ENCODE measurements around the gene UBAP1.
"Not testable (repeated sequence)": the region's sequence is repeated elsewhere in the genome, so short reads cannot be mapped to it uniquely, and the experiment has no call there.

UBAP1 gene

DNA sequence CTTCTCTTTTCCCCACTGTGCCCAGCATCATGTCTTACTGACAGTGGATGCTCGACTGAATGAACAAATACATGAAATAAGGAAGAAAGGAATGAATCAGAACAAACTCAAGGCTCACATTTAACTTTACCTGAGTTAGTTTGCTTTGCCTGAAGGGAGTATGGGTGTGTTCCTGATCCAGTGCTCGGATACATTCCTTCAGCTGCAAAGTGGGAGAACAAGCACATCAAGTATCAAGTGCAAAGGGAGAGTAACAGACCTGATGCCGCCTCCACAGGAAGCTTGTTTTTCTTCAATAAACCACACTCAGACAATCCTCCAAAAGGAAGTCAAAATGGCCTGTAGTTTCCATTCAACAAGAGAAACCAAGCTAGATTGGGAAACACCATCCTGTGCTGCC is 84.1 kb downstream of the UBAP1 start:
- no peak for DNase-seq (ENCODE audit: low read depth in 2 of 2)

DNA sequence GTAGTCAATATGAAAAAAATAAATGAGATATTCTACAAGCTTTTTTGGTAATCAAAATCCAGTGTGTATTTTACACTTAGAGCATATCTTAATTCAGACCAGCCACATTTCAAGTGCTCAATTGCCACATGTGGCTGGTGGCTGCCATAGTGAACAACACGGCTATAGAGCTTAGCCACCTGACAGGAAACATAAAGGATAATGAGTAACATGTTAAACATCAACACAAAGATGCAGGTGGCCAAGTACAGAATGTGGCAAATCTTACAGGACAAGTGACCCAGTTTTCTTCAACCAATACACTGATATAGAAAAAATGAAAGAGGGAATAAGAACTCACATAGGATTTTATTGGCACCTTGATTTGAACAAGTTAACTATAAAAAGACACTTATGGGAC is 88.8 kb downstream of the UBAP1 start:
- no peak for DNase-seq (ENCODE audit: low read depth in 2 of 2)

DNA sequence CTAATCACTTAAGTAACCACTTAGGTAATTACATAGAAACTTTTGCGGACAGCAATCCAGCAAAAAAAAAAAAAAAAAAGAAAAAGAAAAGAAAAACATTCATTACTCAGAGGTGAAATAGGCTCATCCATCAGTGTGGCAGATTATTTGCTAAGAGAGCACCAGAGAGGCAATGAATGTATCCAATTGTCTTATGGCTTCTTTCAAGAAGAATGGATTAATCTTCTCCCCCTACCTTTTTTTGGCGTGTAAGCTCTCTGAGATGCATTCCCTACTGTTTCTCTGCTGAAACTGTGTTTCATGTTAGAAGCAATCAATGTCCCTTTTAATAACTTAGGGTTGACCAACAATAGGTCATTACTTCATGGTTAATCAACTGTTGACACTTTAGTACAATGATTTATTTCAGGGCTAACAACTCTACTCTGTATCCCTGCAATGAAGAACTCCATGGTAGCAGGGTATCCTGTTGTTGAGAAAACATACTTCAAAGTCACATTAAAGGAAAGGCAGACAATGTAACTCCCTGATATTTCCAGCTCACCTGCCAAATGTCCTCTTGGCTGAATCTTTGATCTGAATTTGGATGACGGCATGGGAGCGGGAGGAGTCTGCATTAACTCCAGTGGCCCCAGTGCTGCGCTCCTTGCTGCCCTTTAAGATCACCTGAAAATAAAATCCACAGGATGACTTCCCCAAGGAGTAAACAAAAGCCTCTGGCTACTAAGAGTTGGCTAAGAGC is 92.6 kb downstream of the UBAP1 start:
- DNase-seq (ENCODE audit: low read depth in 2 of 2), result no peak

DNA sequence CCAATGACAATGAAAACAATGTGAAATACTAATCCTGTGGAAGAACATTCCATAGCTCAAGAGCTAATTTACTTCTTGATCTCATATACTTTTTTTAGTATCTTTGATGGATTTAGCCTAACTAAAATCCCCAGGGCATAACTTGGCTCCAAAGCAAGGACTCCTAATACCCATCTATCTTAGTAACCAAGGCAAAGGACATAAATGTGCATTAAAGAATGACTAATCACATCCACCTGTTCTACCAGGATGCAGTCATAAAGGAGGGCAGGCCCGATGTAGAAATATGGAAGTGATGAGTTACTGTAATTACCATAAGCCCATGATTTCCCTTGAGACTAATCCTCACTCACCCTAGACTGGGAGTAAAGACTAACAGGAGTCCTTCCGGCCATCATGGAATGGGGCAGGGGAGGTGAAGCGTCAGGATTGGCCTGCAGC is 93.3 kb downstream of the UBAP1 start:
- no peak for DNase-seq (ENCODE audit: low read depth in 2 of 2)

DNA sequence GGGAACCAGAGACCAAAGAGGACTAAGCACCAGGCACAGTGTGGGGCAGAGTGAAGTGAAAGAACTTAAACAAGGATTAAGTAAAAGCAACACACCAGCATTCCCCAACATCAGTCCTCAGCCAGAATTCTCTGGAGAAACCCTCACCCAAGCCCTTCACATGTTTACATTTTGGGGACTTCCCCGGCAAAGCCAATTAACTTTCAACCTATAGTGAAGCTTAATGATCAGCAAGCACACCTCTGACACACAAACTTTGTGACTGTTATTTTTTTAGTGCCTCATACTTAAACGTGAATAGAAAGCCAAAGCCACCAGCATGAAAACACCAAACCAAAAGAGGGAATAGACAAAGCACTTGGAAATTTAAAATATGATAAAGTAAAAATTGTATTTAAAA is 94.7 kb downstream of the UBAP1 start:
- DNase-seq (ENCODE audit: low read depth in 2 of 2), result not testable (repeated sequence)

DNA sequence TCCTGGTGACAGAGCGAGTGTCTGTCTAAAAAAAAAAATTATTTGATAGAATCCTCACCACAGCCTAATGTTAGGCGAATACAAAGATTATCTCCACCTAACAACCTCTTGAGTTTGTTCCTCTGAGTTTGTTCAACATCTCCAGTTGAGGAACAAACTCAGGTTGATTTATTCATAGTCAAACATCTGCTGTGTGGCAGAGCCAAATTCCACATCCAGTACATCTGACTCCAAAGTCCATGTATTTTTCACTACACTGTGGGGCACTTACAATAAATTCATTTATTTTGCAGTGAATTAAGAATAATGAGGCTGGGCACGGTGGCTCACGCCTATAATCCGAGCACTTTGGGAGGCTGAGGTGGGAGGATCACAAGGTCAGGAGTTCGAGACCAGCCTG is 97.0 kb downstream of the UBAP1 start:
- DNase-seq (ENCODE audit: low read depth in 2 of 2), result no peak

DNA sequence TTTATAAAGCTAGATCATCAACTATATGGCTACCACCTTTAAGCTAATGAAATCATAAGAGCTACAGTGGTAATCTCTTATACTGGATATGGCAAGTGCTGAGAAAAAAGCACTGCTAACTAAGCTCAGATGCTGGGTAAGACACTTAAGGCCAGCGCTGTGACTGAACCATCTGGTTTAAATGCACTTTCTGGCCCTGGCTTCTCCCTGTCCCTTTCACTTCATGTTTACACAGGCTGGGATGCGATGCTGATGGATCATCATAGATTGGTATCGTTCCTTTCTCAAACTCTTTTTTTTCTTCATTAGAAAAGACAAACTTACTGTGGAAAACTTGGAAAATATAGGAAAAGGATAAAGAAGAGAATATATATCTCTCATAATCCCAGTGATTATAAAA is 97.9 kb downstream of the UBAP1 start:
- no peak for DNase-seq (ENCODE audit: low read depth in 2 of 2)

DNA sequence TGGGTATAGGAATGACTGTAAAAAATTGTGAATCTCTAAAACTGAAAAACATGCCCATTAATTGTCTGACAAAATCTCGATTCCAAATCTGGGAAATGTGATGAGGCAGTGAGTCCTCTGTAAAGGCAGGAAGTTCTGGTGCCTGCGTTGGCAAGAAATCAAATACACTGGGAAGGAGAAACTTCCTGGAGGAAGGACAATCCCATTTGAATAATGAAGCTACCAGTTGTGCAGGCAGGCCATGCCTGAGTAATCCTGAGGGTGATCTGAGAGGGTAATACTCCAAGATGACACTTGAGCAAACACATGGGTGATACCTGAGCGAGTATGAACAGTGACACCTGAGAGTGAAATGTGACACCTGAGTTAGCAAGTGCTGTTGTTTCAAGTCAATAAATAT is 100.6 kb downstream of the UBAP1 start:
- no peak for DNase-seq (ENCODE audit: low read depth in 2 of 2)

DNA sequence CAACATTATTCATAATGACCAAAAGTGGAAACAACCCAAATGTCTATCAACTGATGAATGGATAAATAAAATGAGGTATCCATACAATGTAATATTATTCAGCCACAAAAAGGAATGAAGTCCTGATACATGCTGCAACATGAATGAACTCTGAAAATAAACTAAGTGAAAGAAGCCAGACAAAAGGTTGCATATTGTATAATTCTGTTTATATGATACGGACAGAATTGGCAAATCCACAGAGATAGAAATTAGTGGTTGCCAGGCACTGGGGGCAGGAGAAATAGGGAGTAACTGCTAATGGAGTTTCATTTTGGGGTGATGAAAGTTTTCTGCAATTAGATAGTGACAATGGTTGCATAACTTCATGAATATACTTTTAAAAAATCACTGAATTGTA is 103.3 kb downstream of the UBAP1 start:
- no peak for DNase-seq (ENCODE audit: low read depth in 2 of 2)

DNA sequence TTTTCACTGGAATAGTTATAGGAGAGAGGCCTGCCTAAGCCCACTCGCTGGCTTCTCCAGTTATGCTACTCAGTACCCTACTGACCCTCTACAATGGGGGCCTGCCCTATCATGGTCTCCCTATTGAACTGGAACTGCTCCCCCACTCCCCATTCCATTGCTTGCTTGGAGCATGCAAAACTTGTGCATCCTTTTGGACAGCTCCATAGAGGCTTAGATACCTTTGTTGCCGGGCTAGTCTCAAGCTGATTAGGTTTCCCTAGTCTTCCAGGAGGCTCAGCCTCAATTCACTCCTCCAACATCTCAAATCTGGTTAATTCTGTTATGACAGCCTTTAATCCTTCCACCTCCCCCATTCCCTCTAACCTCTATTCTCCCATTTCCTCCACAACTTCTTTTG is 110.3 kb downstream of the UBAP1 start:
- no peak for DNase-seq (ENCODE audit: low read depth in 2 of 2)

DNA sequence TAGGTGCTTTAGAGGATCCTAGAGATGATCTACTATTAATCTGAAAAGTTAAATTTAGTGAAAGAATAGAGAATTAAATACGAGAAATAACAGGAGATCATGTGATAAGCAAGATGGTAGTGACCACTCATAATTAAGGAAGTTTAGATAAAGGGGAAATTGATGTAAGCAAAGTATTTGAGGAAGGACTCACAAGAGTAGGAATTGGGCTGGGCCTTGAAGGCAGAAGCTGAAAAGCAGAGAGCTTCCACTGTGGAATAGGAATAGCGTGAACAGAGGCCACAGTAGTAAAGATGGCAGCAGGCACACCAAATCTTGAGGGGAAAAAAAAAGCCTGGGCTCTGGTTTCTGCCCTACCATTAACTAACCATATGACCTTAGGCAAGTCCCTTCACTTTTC is 112.2 kb downstream of the UBAP1 start:
- no peak for DNase-seq (ENCODE audit: low read depth in 2 of 2)

DNA sequence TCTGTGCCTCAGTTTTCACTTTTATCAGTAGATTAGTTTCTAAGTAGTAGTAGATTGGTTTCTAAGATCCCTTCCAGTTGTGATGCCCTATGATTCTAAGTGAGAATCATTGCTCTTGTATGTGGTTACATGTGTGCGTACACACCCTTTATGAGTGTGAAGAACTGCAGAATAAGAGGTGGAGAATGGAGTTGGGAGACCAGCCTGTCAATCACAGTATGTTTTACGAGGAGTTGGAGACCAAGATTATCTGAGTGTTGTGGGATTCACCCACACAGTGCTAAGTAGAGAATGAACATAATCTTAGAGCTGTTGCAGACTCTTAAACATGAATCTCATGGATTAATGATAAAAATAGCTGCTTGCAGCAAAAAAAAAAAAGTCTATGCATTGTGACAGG is 112.6 kb downstream of the UBAP1 start:
- DNase-seq (ENCODE audit: low read depth in 2 of 2), result no peak

DNA sequence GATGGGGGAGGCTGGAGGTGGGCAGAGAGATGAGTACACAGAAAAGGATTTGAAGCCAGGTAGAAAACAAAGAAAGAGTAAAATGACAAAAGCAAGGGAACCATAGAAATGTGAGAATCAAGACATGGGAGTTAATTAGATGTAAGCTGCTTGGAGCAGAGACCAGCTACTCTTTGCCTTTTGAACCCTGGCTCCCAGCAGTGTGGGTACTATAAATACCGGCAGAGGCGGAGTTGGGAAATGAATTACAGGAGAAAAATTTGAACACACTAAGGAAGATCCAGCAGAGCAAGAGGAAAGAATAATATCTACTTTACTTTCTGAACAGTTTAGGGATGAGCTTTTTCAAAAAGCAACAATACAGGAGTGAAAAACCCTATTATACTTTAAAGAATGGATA is 113.7 kb downstream of the UBAP1 start:
- no peak for DNase-seq (ENCODE audit: low read depth in 2 of 2)

DNA sequence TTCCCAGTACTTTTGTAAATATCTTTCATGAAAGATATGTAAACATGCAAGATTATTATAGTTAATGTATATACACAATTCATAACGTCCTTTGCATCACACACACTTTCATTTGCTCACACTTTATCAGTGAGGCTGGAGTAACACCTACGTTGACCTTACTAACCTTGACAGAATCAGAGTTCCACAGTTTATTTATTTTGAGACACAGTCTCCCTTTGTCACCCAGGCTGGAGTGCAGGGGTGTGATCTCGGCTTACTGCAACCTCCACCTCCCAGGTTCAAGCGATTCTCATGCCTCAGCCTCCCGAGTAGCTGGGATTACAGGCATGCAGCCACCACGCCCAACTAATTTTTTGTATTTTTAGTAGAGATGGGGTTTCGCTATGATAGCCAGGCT is 122.2 kb downstream of the UBAP1 start:
- not testable (repeated sequence) for DNase-seq (ENCODE audit: low read depth in 2 of 2)
